Measurements from ENCODE around the gene COL2A1.

GRCh38 chr12:48038085-48038484 lies 33.8 kb upstream of the COL2A1 start:
- TF ChIP-seq NFXL1 (CRISPR knock-in tag; IDR thresholded peaks at IDR 0.05) (no peak), CTCF (IDR thresholded peaks at IDR 0.05 in 2 of 3, conservative IDR thresholded peaks at IDR 0.05 in 1 of 3; ENCODE audit: insufficient read depth in 2 of 3, low read depth in 1 of 3, low read length in 3 of 3) (no peak), ZNF316 (IDR thresholded peaks at IDR 0.05) (no peak), CGGBP1 (CRISPR knock-in tag; IDR thresholded peaks at IDR 0.05) (no peak)
